GM18868 (cell line): ENCODE measurements around the gene CEP164.

Experiments used
- ATAC-seq: cut with Tn5 transposase; IDR thresholded peaks from one replicate; pipeline ENCODE4 v1.9.1; 2021; ENCODE audit warnings: mild to moderate bottlenecking, moderate library complexity; ENCODE audit not compliant: unreplicated experiment

Gene CEP164

DNA sequence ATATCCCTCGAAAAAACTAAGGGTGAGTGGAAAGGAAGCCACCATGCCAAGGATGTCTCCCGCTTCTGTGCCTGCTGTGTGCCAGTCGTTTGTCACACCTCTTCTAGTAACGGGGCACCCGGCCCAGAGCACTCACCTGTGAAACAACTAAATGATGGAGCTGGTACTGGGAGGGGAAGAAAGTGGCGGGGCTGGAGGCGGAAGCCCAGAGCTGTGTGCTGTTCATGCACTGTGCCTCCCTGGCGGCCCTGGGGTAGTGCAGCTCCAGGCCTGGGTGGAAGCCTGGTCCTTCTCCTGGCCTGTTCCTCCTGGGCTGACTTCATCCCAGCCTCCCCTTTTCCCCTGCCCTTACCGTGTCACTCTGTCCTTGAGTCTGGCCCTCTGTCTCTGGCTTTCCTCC lies 130.2 kb downstream of the CEP164 start:
- peak; percentile 49 for ATAC-seq

- ATAC-seq, result peak; percentile 63
Measured at GRCh38 chr11:117458275-117459122, 130.8 kb downstream of the CEP164 start.

DNA sequence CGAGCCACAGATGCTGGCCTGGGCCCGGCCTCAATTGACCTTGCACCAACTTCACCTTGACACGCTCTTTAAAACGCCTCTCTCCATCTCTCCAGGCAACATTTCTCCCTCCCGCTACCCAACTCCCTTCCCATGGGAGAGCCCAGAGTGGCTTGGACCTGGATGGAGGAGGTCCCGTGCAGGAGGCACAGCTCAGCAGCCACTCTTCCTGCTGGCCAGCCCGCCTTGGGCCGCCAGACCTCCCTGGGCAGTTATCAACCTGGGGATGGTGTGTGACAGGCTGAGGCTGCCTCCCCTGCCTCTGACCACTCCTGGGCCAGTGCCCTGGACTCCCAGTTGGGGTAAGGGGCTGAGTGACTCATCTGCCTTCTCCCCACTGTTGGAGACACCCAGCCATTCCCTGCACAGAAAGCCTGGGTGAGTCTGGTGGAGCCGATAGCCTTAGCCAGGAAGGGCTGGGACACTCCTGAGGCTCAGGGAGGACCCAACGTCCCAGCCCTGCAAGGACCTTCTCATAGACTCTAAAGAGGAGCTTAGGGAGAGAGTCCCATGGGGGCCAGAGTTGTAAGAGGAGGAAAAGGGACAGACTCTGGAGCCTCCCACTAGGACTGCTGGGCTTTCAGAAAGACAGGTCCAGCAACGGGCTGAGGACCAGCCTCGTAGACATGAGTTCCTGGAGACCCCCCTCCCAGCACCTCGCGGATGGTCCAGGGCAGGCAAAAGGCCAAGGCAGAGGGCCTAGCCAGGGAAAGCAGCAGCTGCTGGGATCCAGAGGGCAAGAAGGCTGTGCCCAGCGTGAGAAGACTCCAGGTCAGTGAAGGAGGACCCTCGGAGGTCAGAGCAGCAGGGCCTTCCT lies 131.7 kb downstream of the CEP164 start:
- no peak for ATAC-seq

DNA sequence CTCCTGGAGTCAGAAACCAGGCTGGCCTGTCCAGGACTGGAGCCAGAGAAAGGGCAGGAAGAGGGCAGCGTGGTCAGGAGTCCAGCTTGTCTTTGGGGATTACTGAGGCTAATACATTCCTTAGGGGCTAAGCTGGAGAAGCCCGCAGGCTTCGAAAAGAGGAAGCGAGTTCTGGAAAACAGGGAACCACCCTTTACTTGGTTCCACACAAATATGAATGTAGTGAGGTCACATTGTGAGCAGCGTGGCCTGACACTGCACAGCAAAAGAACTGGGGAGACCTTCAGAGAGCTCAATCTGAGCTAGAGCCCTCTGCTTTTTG lies 132.3 kb downstream of the CEP164 start:
- ATAC-seq, result no peak

GRCh38 chr11:117461396-117462182 lies 133.9 kb downstream of the CEP164 start:
- no peak for ATAC-seq

- no peak for ATAC-seq
Measured at GRCh38 chr11:117462183-117462863, 134.7 kb downstream of the CEP164 start.

DNA sequence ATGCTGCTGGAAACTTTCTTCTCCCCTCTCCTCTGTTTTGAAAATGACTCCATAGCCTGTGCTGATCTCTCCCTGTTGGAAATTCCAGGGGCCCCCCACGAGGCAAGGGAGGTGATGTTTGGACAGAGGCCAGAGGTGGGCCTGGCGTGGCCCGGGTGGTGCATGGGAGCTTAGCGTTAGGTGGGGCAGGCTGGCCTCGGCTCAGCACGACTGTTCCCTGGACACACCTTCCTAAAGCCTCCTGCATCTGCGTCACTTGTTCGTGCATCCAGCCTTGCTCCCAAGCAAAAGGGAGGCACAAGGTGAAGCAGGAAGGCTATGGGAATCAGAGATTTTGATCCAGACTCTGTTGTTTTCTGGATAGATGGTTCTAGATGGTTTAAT lies 135.2 kb downstream of the CEP164 start:
- no peak for ATAC-seq
